Stimulated activated CD8-positive, alpha-beta memory T cell treated with anti-CD3 and anti-CD28 coated beads, Interleukin-2, amount 100 ng/mL, for 48 hours (primary cell): ENCODE results near the gene DYNC2H1.

Experiments
- DNase-seq, 2 donors: peaks; one replicate each; pipeline ENCODE4 v3.0.0-alpha.2; 2020; ENCODE audit warnings: low read depth in 2 of 2

The DYNC2H1 gene

GRCh38 chr11:103464420-103464819 lies 355.2 kb downstream of the DYNC2H1 start:
- no peak for DNase-seq

DNA sequence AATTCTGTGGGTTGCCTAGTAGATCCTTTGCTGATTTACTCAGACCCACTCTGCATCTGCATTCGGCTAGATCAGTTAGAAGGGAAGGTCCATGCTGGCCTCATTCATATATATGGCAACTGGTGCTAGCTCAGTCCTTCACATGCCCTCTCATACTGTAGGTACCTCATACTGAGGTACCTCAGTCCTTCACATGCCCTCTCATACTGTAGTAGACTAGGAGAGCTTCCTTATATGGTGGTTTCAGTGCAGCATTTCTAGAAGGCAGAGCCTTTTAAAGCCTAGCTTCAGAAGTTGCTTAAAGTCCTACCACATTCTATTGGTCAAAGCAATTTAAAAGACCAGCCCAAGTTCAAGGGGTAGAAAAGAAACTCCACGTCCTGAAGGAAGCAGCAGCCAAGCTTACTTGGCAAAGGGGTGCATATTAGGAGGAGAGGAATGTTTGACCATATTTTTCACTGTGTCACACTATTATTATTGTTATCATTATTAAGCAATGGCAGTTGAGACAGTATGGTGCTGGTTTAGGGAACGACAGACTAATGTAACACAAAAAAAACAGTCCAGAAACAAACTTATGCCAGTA lies 356.4 kb downstream of the DYNC2H1 start:
- DNase-seq: no peak

GRCh38 chr11:103471546-103471945 lies 362.3 kb downstream of the DYNC2H1 start:
- DNase-seq: no peak

DNA sequence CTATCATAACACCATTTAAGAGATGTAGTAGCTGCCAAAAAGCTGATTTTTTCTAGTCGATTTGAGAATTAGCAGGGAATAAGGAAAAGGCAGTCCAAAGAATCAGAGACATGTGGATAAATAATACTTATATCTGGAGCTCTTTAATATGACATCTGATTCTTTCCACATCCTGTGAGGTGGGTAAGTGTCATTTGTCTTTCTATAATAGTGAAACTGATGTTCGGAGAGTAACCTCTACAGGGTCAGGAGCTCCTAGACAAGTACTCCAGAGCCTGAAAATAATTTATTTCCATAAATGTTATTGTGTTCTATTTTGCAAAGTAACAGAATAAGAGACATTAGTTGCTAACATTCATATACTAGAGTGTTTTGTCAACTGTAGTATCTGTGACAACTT lies 367.6 kb downstream of the DYNC2H1 start:
- no peak for DNase-seq

DNA sequence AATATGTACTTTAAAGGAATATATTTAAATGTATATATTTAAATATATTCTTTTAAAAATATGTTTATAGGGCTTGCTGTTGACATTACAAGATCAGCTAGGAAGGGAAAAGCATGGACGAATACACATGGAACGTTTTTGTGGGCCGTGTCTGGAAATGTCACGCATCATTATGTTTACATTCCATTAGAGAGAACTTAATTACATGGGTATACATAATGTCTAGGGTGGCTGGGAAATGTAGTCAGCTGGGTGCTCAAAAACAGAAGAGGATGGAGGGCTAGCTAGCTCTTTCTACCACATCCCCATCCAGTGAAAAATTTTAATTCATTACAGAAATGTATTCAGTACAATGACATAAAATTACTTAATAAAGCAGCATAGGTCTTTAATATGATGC lies 371.2 kb downstream of the DYNC2H1 start:
- DNase-seq: no peak

GRCh38 chr11:103483996-103484395 lies 374.8 kb downstream of the DYNC2H1 start:
- no peak for DNase-seq

GRCh38 chr11:103484545-103484944 lies 375.3 kb downstream of the DYNC2H1 start:
- DNase-seq: no peak

GRCh38 chr11:103486604-103487003 lies 377.4 kb downstream of the DYNC2H1 start:
- DNase-seq: no peak

DNA sequence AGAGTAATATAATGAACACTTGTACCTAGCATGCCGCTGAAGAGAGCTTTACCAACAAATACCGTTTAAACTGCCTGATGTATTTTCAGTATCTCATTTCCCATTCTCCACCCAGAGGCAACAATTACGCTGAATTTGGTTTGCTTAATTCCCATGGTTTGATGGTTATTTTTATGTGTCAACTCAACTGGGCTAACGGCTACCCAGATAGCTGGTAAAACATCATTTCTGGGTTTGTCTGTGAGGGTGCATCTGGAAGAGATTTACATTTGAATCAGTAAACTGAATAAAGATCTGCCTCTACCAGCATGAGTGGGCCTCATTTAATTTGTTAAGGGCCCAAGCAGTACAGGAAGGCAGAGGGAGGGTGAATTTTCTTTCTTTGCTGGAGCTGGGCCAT lies 377.9 kb downstream of the DYNC2H1 start:
- no peak for DNase-seq

DNA sequence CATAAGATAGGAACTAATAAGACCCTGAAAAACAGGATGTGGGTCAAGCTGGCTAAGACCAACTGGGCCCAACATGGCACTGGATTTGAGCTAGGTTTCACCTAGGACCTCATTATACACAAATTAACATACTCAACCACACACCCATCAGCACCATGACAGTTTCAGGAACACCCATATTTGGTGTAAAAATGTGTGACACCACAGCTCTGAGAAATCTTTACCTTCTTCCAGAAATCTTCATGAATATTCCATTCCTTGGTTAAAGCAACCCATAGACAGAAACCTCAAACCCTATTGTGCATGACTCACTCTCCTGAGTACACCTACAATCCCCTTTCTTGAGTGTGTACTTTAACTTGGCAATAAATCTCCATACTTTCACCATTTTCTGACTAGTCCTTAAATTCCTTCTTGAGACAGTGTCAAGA lies 378.8 kb downstream of the DYNC2H1 start:
- DNase-seq: no peak

DNA sequence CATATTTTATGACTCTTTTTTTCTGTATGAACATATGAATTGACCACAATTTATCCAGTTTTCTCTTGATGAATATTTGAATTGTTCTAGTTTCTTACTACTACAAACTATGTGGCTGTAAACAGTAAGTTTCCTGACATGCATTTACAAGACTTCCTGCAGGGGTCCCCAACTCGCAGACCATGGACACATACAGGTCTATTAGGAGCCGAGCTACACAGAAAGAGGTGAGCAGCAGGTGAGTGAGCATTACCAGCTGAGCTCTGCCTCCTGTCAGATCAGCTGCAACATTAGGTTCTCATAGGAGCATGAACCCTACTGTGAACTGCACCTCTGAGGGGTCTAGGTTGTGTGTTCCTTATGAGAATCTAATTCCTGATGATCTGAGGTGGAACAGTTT lies 379.4 kb downstream of the DYNC2H1 start:
- DNase-seq: no peak

- DNase-seq: no peak
Observed at GRCh38 chr11:103491777-103492176, 382.6 kb downstream of the DYNC2H1 start.

DNA sequence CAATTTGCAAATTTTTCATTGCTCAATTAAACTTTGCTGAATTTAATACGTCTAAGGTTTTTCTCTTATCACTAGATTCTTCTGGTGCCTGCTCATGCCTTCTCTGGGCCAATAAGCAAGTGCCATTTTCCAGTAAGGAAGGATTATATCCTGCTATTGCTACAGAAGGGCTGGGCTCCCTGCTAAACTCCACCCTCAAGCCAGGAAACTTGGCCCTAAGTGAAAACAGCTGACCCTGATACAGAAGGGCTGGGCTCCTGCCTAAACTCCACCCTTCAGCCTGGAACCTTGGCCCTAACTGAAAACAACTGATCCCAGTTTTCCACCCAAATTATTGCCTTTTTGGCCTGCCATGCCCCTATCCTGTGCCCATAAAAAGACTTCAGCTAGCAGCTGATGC lies 385.3 kb downstream of the DYNC2H1 start:
- no peak for DNase-seq

- no peak for DNase-seq
Observed at GRCh38 chr11:103497268-103497667, 388.0 kb downstream of the DYNC2H1 start.

DNA sequence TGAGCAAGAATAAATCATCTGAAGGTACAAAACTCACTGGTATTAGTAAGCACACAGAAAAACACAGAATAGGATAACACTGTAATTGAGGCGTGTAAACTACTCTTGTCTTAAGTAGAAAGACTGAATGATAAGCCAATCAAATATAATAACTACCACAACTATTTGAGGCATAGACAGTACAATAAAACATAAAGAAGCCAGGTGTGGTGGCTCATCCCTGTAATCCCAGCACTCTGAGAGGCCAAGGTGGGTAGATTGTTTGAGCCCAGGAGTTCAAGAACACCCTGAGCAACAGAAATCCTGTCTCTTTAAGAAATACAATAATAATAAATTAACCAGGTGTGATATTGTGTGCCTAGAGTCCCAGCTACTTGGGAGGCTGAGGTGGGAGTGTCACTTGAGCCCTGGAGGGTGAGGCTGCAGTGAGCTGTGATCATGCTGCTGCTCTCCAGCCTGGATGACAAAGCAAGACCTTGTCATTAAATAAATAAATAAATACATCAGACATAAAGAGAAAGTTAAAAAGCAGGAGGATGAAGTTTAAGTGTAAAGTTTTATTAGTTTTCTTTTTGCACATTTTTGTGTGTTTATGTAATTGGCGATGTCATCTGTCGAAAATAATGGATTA lies 390.6 kb downstream of the DYNC2H1 start:
- no peak for DNase-seq

- DNase-seq: no peak
Observed at GRCh38 chr11:103515283-103515682, 406.1 kb downstream of the DYNC2H1 start.

DNA sequence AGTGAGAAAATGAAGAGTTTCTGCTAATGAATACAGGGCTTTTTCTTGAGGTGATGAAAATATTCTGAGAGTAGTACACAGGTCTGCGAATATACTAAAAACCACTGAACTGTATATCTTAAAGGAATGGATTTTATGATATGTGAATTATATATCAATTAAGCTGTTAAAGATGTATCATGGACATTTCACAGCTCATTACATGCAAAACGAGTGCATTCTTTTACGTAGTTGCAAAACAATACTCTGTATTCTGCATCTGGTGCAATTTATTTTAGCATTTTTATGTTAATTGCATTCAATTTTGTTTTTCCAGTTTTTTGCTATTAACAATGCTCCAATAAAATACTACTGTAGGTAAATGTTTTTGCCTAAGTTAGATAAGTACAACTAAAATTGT lies 411.6 kb downstream of the DYNC2H1 start:
- no peak for DNase-seq

GRCh38 chr11:103525069-103525468 lies 415.8 kb downstream of the DYNC2H1 start:
- no peak for DNase-seq

- DNase-seq: no peak
Observed at GRCh38 chr11:103528046-103528445, 418.8 kb downstream of the DYNC2H1 start.

- no peak for DNase-seq
Observed at GRCh38 chr11:103528596-103528995, 419.4 kb downstream of the DYNC2H1 start.

GRCh38 chr11:103529181-103529684 lies 420.0 kb downstream of the DYNC2H1 start:
- DNase-seq: no peak
